CD14-positive monocyte (primary cell): ENCODE data around the gene EPAS1. TPM values are rescaled to one million over a fixed set of nuclear protein-coding genes. Genes with fewer than 3 reads are reported as not detected.

Source experiments
- DNase-seq, 3 donors: peaks; one replicate each; pipeline ENCODE4 v3.0.0-alpha.2; 2011 to 2022
- H2AFZ ChIP-seq: 2 replicates; pipeline ENCODE4 v1.6.0; 2012; ENCODE audit warnings: mild to moderate bottlenecking, low read depth, low read length, inconsistent platforms; ENCODE audit not compliant: insufficient read depth, poor library complexity, severe bottlenecking
- H3K27ac ChIP-seq, 2 donors: 1 replicate in 1 of 2; 2 replicates in 1 of 2; pipeline ENCODE4 v1.5.1; 2012 to 2013; ENCODE audit warnings: low read length in 2 of 2, control low read depth in 1 of 2, inconsistent platforms in 1 of 2, low read depth in 1 of 2, mild to moderate bottlenecking in 1 of 2
- H3K27me3 ChIP-seq, 2 donors: one replicate each; pipeline versions ENCODE4 v1.6.0 to v1.6.1; 2011 to 2013; ENCODE audit warnings: low read length in 2 of 2; ENCODE audit not compliant: control insufficient read depth in 2 of 2, insufficient read depth in 2 of 2
- H3K36me3 ChIP-seq, 2 donors: replicated peaks in 1 of 2; 1 replicate in 1 of 2; 2 replicates in 1 of 2; pipeline versions ENCODE4 v1.5.1 to v1.6.1; 2012 to 2013; ENCODE audit warnings: low read length in 2 of 2, control low read depth in 1 of 2, inconsistent platforms in 1 of 2, mild to moderate bottlenecking in 1 of 2; ENCODE audit not compliant: insufficient read depth in 2 of 2, control insufficient read depth in 1 of 2
- H3K4me1 ChIP-seq, 2 donors: 1 replicate in 1 of 2; 2 replicates in 1 of 2; pipeline versions ENCODE4 v1.5.1 to v1.6.1; 2012 to 2013; ENCODE audit warnings: low read length in 2 of 2, control low read depth in 1 of 2, inconsistent platforms in 1 of 2, mild to moderate bottlenecking in 1 of 2, moderate library complexity in 1 of 2; ENCODE audit not compliant: insufficient read depth in 2 of 2, control insufficient read depth in 1 of 2
- H3K4me2 ChIP-seq: replicated peaks from 2 replicates; pipeline ENCODE3; 2012; ENCODE audit warnings: low read length, moderate library complexity, mild to moderate bottlenecking; ENCODE audit not compliant: poor library complexity, severe bottlenecking; ENCODE audit errors: extremely low read depth
- H3K4me3 ChIP-seq, 3 experiments: fragments of 200-600 bp in 1 of 3; sonication (generic) in 1 of 3; replicated peaks in 1 of 3; 1 replicate in 2 of 3; 2 replicates in 1 of 3; pipeline ENCODE4 v1.5.1; 2011 to 2013; ENCODE audit warnings: low read length in 3 of 3, mild to moderate bottlenecking in 3 of 3, control low read depth in 2 of 3, low read depth in 2 of 3, inconsistent platforms in 1 of 3, moderate library complexity in 1 of 3
- H3K79me2 ChIP-seq: 2 replicates; pipeline ENCODE4 v1.6.0; 2012; ENCODE audit warnings: mild to moderate bottlenecking, control low read depth, inconsistent platforms, low read length, moderate library complexity; ENCODE audit not compliant: insufficient read depth
- H3K9ac ChIP-seq: 2 replicates; pipeline ENCODE4 v1.6.0; 2017; ENCODE audit warnings: low read length, mild to moderate bottlenecking; ENCODE audit not compliant: insufficient read depth, poor library complexity, severe bottlenecking
- H3K9me3 ChIP-seq, 2 donors: replicated peaks in 1 of 2; 1 replicate in 1 of 2; 2 replicates in 1 of 2; pipeline versions ENCODE4 v1.5.1 to v1.6.1; 2012 to 2013; ENCODE audit warnings: low read length in 2 of 2, control low read depth in 1 of 2; ENCODE audit not compliant: control insufficient read depth in 1 of 2, insufficient read depth in 1 of 2
- H4K20me1 ChIP-seq: 2 replicates; pipeline ENCODE4 v1.6.0; 2012; ENCODE audit warnings: mild to moderate bottlenecking, low read length, control low read depth, moderate library complexity; ENCODE audit not compliant: insufficient read depth
- H3K27ac Mint-ChIP-seq, 7 donors: one replicate each; pipeline ENCODE4 v1.8.0; 2020; ENCODE audit warnings: mild to moderate bottlenecking in 7 of 7, mixed read lengths in 7 of 7, moderate library complexity in 6 of 7, inconsistent platforms in 2 of 7
- H3K27me3 Mint-ChIP-seq, 3 donors: one replicate each; pipeline ENCODE4 v1.8.0; 2021 to 2022; ENCODE audit warnings: low read depth in 3 of 3, mild to moderate bottlenecking in 3 of 3, mixed read lengths in 3 of 3, moderate library complexity in 3 of 3, inconsistent platforms in 1 of 3
- H3K36me3 Mint-ChIP-seq, 2 donors: one replicate each; pipeline ENCODE4 v1.8.0; 2020; ENCODE audit warnings: mixed read lengths in 2 of 2, inconsistent platforms in 1 of 2, mild to moderate bottlenecking in 1 of 2
- H3K4me1 Mint-ChIP-seq: one replicate; pipeline ENCODE4 v1.8.0; 2020; ENCODE audit warnings: mild to moderate bottlenecking, mixed read lengths
- H3K4me3 Mint-ChIP-seq, 2 donors: one replicate each; pipeline ENCODE4 v1.8.0; 2020; ENCODE audit warnings: mild to moderate bottlenecking in 2 of 2, mixed read lengths in 2 of 2, moderate library complexity in 1 of 2
- H3K9me3 Mint-ChIP-seq, 7 donors: one replicate each; pipeline ENCODE4 v1.8.0; 2020 to 2022; ENCODE audit warnings: mixed read lengths in 7 of 7, mild to moderate bottlenecking in 6 of 7, moderate library complexity in 6 of 7, inconsistent platforms in 2 of 7
- CTCF ChIP-seq: fragments of 200-600 bp; IDR thresholded peaks from one replicate; pipeline ENCODE4 v1.8.0; 2022; ENCODE audit warnings: antibody characterized with exemption, mild to moderate bottlenecking
- WGBS: methylation state at CpG from one replicate; pipeline ENCODE4 v1.1.5; 2013; ENCODE audit warnings: missing lambda C conversion rate; ENCODE audit not compliant: insufficient coverage; 5-methylcytosine and 5-hydroxymethylcytosine counted together
- intact Hi-C, 2 donors: fragments of 100-400 bp; cut with micrococcal nuclease; formaldehyde crosslinking; loops; one replicate each; pipeline versions ENCODE4 v1.15.0 to v1.15.1; 2023
- polyA plus RNA-seq, 3 donors: library from polyadenylated mRNA; depleted of rRNA in 1 of 3; unstranded in 2 of 3; stranded (reverse) in 1 of 3; fragments of 300-500 nt in 2 of 3; fragments of >200 nt in 1 of 3; fragmentation: Illumina TruSeq in 2 of 3; gene quantifications; 1 replicate in 2 of 3; 2 replicates in 1 of 3; pipeline ENCODE4 v1.2.3, GENCODE V29; 2012 to 2021

EPAS1 gene
- polyA plus RNA-seq, 3 donors: 0.11 to 1.0 (median 0.88) TPM

GRCh38 chr2:46409756-46410155 is 112.5 kb downstream of the EPAS1 start:
- no peak overlapping the region for H3K27ac ChIP-seq
- no peaks in the 10 kb centered on the region for H3K36me3 ChIP-seq
- Mint-ChIP-seq H3K9me3 (peaks cover 0 to 4% (median 0%) of the 10 kb centered on the region in 7 donors), H3K4me1 (peaks cover 6% of the 10 kb centered on the region), H3K4me3 (no peak overlapping the region), H3K27me3 (peaks cover 0 to 2% (median 1%) of the 10 kb centered on the region in 3 donors), H3K36me3 (no peaks in the 10 kb centered on the region), H3K27ac (no peak overlapping the region)
- no peak overlapping the region for H3K9ac ChIP-seq
- H3K4me3 ChIP-seq: no peak overlapping the region
- peaks cover 0 to 3% of the 10 kb centered on the region in 2 donors for H3K4me1 ChIP-seq
- H3K4me2 ChIP-seq: no peak overlapping the region
- DNase-seq: no peak
- H3K9me3 ChIP-seq: no peaks in the 10 kb centered on the region
- H4K20me1 ChIP-seq: no peaks in the 10 kb centered on the region
- H3K79me2 ChIP-seq: no peaks in the 10 kb centered on the region
- 85% methylated on average over 2 of the region's 4 CpGs for WGBS
- H2AFZ ChIP-seq: no peak overlapping the region
- intact Hi-C loops: no loop called here
- H3K27me3 ChIP-seq: no peaks in the 10 kb centered on the region
- TF ChIP-seq CTCF: no peak

GRCh38 chr2:46410273-46411244 is 113.4 kb downstream of the EPAS1 start:
- Histone ChIP-seq H3K9me3 (no peaks in the 10 kb centered on the region), H3K4me1 (peaks cover 0 to 3% of the 10 kb centered on the region in 2 donors), H3K9ac (no peak overlapping the region), H3K4me2 (no peak overlapping the region), H3K27ac (no peak overlapping the region), H3K36me3 (no peaks in the 10 kb centered on the region), H3K27me3 (no peaks in the 10 kb centered on the region), H3K79me2 (no peaks in the 10 kb centered on the region), H3K4me3 (no peak overlapping the region), H4K20me1 (no peaks in the 10 kb centered on the region), H2AFZ (peak overlapping the region; percentile 31)
- H3K9me3 Mint-ChIP-seq: peaks cover 1 to 5% (median 3%) of the 10 kb centered on the region in 7 donors
- TF ChIP-seq CTCF: no peak
- DNase-seq: no peak
- WGBS: 82% methylated on average over 4 of the region's 10 CpGs
- no peak overlapping the region for H3K4me3 Mint-ChIP-seq
- peak overlapping the region in 1 of 7 donors; percentile 40 for H3K27ac Mint-ChIP-seq
- H3K27me3 Mint-ChIP-seq: peaks cover 0 to 2% (median 1%) of the 10 kb centered on the region in 3 donors
- H3K36me3 Mint-ChIP-seq: no peaks in the 10 kb centered on the region
- intact Hi-C loops: no loop called here
- H3K4me1 Mint-ChIP-seq: peaks cover 6% of the 10 kb centered on the region
